GM12891 (cell line): Measurements from ENCODE around the gene TMEM208.

Source experiments
- PAX5 ChIP-seq: IDR thresholded peaks from 2 replicates; pipeline ENCODE4 v1.6.1; 2011; ENCODE audit warnings: low read length, moderate library complexity, mild to moderate bottlenecking; ENCODE audit not compliant: insufficient read depth, severe bottlenecking
- POLR2A ChIP-seq: IDR thresholded peaks from 2 replicates; pipeline ENCODE4 v1.6.1; 2011; ENCODE audit warnings: low read depth, low read length, control low read depth
- POLR2AphosphoS5 ChIP-seq: IDR thresholded peaks from 2 replicates; pipeline ENCODE4 v1.6.1; 2011; ENCODE audit warnings: low read depth, low read length, control low read depth
- POU2F2 ChIP-seq: IDR thresholded peaks from 2 replicates; pipeline ENCODE4 v1.6.1; 2011; ENCODE audit warnings: low read depth, mild to moderate bottlenecking, control low read depth, low read length, moderate library complexity
- SPI1 ChIP-seq: IDR thresholded peaks from 2 replicates; pipeline ENCODE4 v1.6.1; 2011; ENCODE audit warnings: low read depth, low read length, control low read depth
- TAF1 ChIP-seq: IDR thresholded peaks from 2 replicates; pipeline ENCODE4 v1.6.1; 2011; ENCODE audit warnings: low read depth, low read length, control low read depth

- TF ChIP-seq TAF1, result no peak
- TF ChIP-seq POU2F2, result no peak
- TF ChIP-seq POLR2A, result no peak
- no peak for TF ChIP-seq POLR2AphosphoS5
- TF ChIP-seq SPI1, result no peak
- no peak for TF ChIP-seq PAX5
Measured at GRCh38 chr16:67245186-67245585, 18.3 kb downstream of the TMEM208 start.
